SK-N-MC (cell line): ENCODE data around the gene TLR10.

Source experiments
- DNase-seq: peaks from one replicate; pipeline ENCODE4 v3.0.0-alpha.2; 2011; ENCODE audit warnings: low read depth, low spot score
- H3K27ac ChIP-seq: fragments of 200-600 bp; sonication (generic); 2 replicates; pipeline ENCODE4 v1.5.1; 2016; ENCODE audit warnings: mixed run types
- H3K36me3 ChIP-seq: fragments of 200-600 bp; sonication (generic); 2 replicates; pipeline ENCODE4 v1.6.1; 2017; ENCODE audit warnings: antibody characterized with exemption, low read length, mixed read lengths; ENCODE audit not compliant: insufficient read depth
- H3K4me3 ChIP-seq: fragments of 200-600 bp; sonication (generic); 2 replicates; pipeline ENCODE4 v1.5.1; 2016
- H3K9ac ChIP-seq: fragments of 200-600 bp; sonication (generic); 2 replicates; pipeline ENCODE4 v1.8.0; 2017; ENCODE audit warnings: mixed run types, mixed read lengths; ENCODE audit not compliant: insufficient read length
- H3K9me3 ChIP-seq: fragments of 200-600 bp; sonication (generic); 2 replicates; pipeline ENCODE4 v1.6.1; 2017; ENCODE audit warnings: low read depth, mild to moderate bottlenecking, antibody characterized with exemption, low read length, moderate library complexity, mixed read lengths
- EZH2 ChIP-seq: fragments of 200-600 bp; sonication (generic); IDR thresholded peaks from one replicate; pipeline ENCODE4 v1.6.1; 2017; ENCODE audit warnings: antibody characterized with exemption
- FOXP2 ChIP-seq: optimal IDR thresholded peaks from 2 replicates; pipeline ENCODE3; 2011; ENCODE audit warnings: mild to moderate bottlenecking, moderate library complexity; ENCODE audit not compliant: insufficient read depth; ENCODE audit errors: extremely low read length, control extremely low read depth
- POLR2AphosphoS5 ChIP-seq: IDR thresholded peaks from 2 replicates; pipeline ENCODE4 v1.6.1; 2012; ENCODE audit warnings: mild to moderate bottlenecking, low read depth, low read length, borderline replicate concordance

The TLR10 gene

GRCh38 chr4:38728631-38729141 lies 54.1 kb downstream of the TLR10 start:
- DNase-seq, result no peak
- H3K36me3 ChIP-seq, result no peaks in the 10 kb centered on the region
- H3K9ac ChIP-seq, result no peak overlapping the region
- H3K9me3 ChIP-seq, result no peaks in the 10 kb centered on the region
- no peak for TF ChIP-seq POLR2AphosphoS5
- no peak for TF ChIP-seq FOXP2
- no peak for TF ChIP-seq EZH2
- no peak overlapping the region for H3K27ac ChIP-seq
- no peak overlapping the region for H3K4me3 ChIP-seq

GRCh38 chr4:38724475-38724808 lies 58.3 kb downstream of the TLR10 start:
- H3K36me3 ChIP-seq, result no peaks in the 10 kb centered on the region
- H3K9me3 ChIP-seq, result no peaks in the 10 kb centered on the region
- H3K9ac ChIP-seq, result no peak overlapping the region
- DNase-seq, result no peak
- no peak overlapping the region for H3K4me3 ChIP-seq
- no peak overlapping the region for H3K27ac ChIP-seq
- no peak for TF ChIP-seq FOXP2
- no peak for TF ChIP-seq POLR2AphosphoS5
- TF ChIP-seq EZH2, result no peak

GRCh38 chr4:38723726-38724474 lies 58.9 kb downstream of the TLR10 start:
- H3K36me3 ChIP-seq, result no peaks in the 10 kb centered on the region
- no peak overlapping the region for H3K4me3 ChIP-seq
- no peak for TF ChIP-seq POLR2AphosphoS5
- TF ChIP-seq FOXP2, result no peak
- TF ChIP-seq EZH2, result no peak
- DNase-seq, result no peak
- H3K9me3 ChIP-seq, result no peaks in the 10 kb centered on the region
- no peak overlapping the region for H3K27ac ChIP-seq
- H3K9ac ChIP-seq, result no peak overlapping the region

- H3K9ac ChIP-seq, result no peak overlapping the region
- TF ChIP-seq POLR2AphosphoS5 (no peak), EZH2 (no peak), FOXP2 (no peak)
- DNase-seq, result no peak
- no peak overlapping the region for H3K27ac ChIP-seq
- no peaks in the 10 kb centered on the region for H3K36me3 ChIP-seq
- no peaks in the 10 kb centered on the region for H3K9me3 ChIP-seq
- no peak overlapping the region for H3K4me3 ChIP-seq
Observed at GRCh38 chr4:38723114-38723513, 59.7 kb downstream of the TLR10 start.
